Measurements from ENCODE around the gene SDHD.

Gene SDHD

GRCh38 chr11:112097734-112098528 lies 11.3 kb downstream of the SDHD start:
- DNase-seq (ENCODE audit: extremely low spot score) = no peak
- TF ChIP-seq CTCF (IDR thresholded peaks at IDR 0.05; ENCODE audit: control extremely low read depth, extremely low read depth, low read depth, missing control alignments) = no peak
- CTCF ChIA-PET = interaction anchor here (0.6 to 5.6 kb wide), 3 partner anchors 8 to 131 kb away, joined by 3 to 47 read pairs (median 6); no protein-coding TSS in a partner anchor
- POLR2A ChIA-PET = no interaction called here

- no peak for TF ChIP-seq CTCF (IDR thresholded peaks at IDR 0.05; ENCODE audit: control extremely low read depth, extremely low read depth, low read depth, missing control alignments)
- ChIA-PET POLR2A (no interaction called here), CTCF (interaction anchor here (0.7 to 5.6 kb wide), 4 partner anchors 9 to 17 kb away, joined by 3 to 47 read pairs (median 4); no protein-coding TSS in a partner anchor)
- DNase-seq (ENCODE audit: extremely low spot score) = no peak
Measured at GRCh38 chr11:112100462-112100861, 13.8 kb downstream of the SDHD start.

- DNase-seq (ENCODE audit: extremely low spot score) = no peak
Measured at GRCh38 chr11:112103446-112103845, 16.8 kb downstream of the SDHD start.

GRCh38 chr11:112106070-112106469 lies 19.4 kb downstream of the SDHD start:
- POLR2A ChIA-PET = no interaction called here
- no peak for TF ChIP-seq CTCF (IDR thresholded peaks at IDR 0.05; ENCODE audit: control extremely low read depth, extremely low read depth, low read depth, missing control alignments)
- no peak for DNase-seq (ENCODE audit: extremely low spot score)
- CTCF ChIA-PET = interaction anchor here (2.2 to 2.4 kb wide), 2 partner anchors 8 to 9 kb away, joined by 6 to 8 read pairs; no protein-coding TSS in a partner anchor

More at GRCh38 chr11:112103446-112103845, 16.8 kb downstream of the SDHD start:
- ChIA-PET POLR2A (no interaction called here), CTCF (interaction anchor here (2.1 to 2.6 kb wide), 2 partner anchors 9 to 11 kb away, joined by 10 read pairs; no protein-coding TSS in a partner anchor)
- TF ChIP-seq CTCF (IDR thresholded peaks at IDR 0.05; ENCODE audit: control extremely low read depth, extremely low read depth, low read depth, missing control alignments) = no peak

GRCh38 chr11:112113539-112114457 lies 27.1 kb downstream of the SDHD start:
- ChIA-PET CTCF (interaction anchor here (0.6 to 5.2 kb wide), 20 partner anchors 8 to 187 kb away, joined by 3 to 47 read pairs (median 6); partner anchors contain the start of genes SDHD and TIMM8B), POLR2A (no interaction called here)
- DNase-seq (ENCODE audit: extremely low spot score) = peak; percentile 61
- TF ChIP-seq CTCF (IDR thresholded peaks at IDR 0.05; ENCODE audit: control extremely low read depth, extremely low read depth, low read depth, missing control alignments) = peak; percentile 61

- no peak for DNase-seq (ENCODE audit: extremely low spot score)
- no peak for TF ChIP-seq CTCF (IDR thresholded peaks at IDR 0.05; ENCODE audit: control extremely low read depth, extremely low read depth, low read depth, missing control alignments)
Measured at GRCh38 chr11:112114460-112114859, 27.8 kb downstream of the SDHD start.

More at GRCh38 chr11:112114460-112114859, 27.8 kb downstream of the SDHD start:
- ChIA-PET CTCF (interaction anchor here (1.0 to 5.2 kb wide), 13 partner anchors 8 to 188 kb away, joined by 3 to 47 read pairs (median 11); no protein-coding TSS in a partner anchor), POLR2A (no interaction called here)

Measured in GM10248 (cell line).